Stomach smooth muscle (tissue), 2 donors: ENCODE data around the gene ANKRD12.

Experiments
- H3K27ac ChIP-seq: one replicate; pipeline ENCODE4 v1.7.0; 2013; ENCODE audit warnings: mild to moderate bottlenecking, low read length, inconsistent platforms
- H3K27me3 ChIP-seq, 2 donors: one replicate each; pipeline ENCODE4 v1.7.0; 2013; ENCODE audit warnings: low read length in 2 of 2; ENCODE audit not compliant: insufficient read depth in 2 of 2, control insufficient read depth in 1 of 2
- H3K36me3 ChIP-seq, 2 donors: one replicate each; pipeline ENCODE4 v1.7.0; 2013; ENCODE audit warnings: low read length in 2 of 2; ENCODE audit not compliant: control insufficient read depth in 2 of 2, insufficient read depth in 2 of 2
- H3K4me1 ChIP-seq: one replicate; pipeline ENCODE4 v1.7.0; 2013; ENCODE audit warnings: low read length; ENCODE audit not compliant: control insufficient read depth, insufficient read depth
- H3K4me3 ChIP-seq, 2 donors: one replicate each; pipeline ENCODE4 v1.7.0; 2013; ENCODE audit warnings: low read length in 2 of 2
- H3K9ac ChIP-seq, 2 donors: one replicate each; pipeline ENCODE4 v1.7.0; 2013; ENCODE audit warnings: low read length in 2 of 2, mild to moderate bottlenecking in 1 of 2
- H3K9me3 ChIP-seq, 2 donors: one replicate each; pipeline ENCODE4 v1.7.0; 2013; ENCODE audit warnings: low read length in 2 of 2; ENCODE audit not compliant: control insufficient read depth in 2 of 2
- donor health status: healthy.
- donor health status: Pancreatic carcinoma.

Gene ANKRD12

DNA sequence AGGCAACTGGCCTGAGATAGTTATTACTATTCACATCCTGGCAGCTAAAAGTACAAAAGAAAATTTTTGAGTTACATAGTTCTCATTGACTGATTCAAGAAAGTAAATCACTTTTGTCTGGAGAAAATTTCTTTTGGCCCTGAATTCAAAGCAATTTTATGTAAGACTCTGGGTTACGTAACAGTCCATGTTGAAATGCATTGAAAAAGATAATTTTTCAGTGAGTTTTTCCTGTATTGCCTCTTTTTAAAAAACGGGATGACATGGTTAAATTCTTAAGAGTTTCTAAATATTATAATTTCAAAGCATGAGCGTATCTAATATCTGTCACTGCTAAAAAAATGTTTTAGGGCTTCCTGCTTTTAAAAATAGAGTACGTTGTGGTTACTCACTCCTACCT, 72.7 kb downstream of the ANKRD12 start:
- Histone ChIP-seq H3K9me3 (no peaks in the 10 kb centered on the region), H3K4me1 (no peaks in the 10 kb centered on the region), H3K27ac (no peak overlapping the region), H3K9ac (no peak overlapping the region), H3K27me3 (no peaks in the 10 kb centered on the region), H3K36me3 (peaks cover 9 to 12% of the 10 kb centered on the region in 2 donors), H3K4me3 (no peak overlapping the region)

DNA sequence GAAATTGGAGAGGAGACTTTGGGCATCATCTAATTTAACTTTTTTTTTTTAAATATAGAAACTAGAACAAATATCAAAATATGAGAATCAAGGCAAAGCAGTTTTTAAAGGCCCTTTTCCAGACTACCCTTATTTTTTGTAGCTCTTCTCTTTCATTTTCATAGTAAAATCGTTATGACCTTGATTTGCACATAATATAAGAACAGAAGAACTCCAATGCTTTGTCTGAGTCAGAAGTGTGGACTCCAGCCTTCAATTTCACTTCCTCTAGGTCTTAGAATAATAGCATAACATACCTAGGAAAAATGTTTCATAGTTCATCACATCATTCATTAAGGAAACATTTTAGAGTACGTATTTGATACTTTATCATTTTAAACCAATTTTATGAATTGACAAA, 74.4 kb downstream of the ANKRD12 start:
- no peaks in the 10 kb centered on the region for H3K4me1 ChIP-seq
- no peak overlapping the region for H3K4me3 ChIP-seq
- no peak overlapping the region for H3K27ac ChIP-seq
- H3K27me3 ChIP-seq: no peaks in the 10 kb centered on the region
- H3K36me3 ChIP-seq: peaks cover 12 to 16% of the 10 kb centered on the region in 2 donors
- no peak overlapping the region for H3K9ac ChIP-seq
- no peaks in the 10 kb centered on the region for H3K9me3 ChIP-seq

DNA sequence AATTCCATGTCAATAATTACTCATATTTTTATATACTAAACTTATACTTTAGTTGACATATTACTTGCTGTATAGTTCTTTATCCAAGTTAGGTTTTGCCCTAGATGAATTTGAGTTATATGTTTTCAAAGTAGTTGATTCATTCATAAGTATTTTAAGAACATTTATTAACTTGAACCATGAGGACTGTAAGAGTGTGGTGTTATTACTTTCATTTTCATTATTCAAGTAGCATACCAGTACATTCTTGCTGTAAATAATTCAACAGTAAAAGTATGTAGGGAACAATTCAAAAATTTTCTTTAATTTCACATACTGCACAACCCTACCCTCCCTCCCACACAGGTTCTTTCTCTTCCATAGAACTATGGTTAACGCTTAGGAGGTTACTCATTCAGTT, 75.4 kb downstream of the ANKRD12 start:
- H3K4me1 ChIP-seq: no peaks in the 10 kb centered on the region
- peaks cover 12 to 16% of the 10 kb centered on the region in 2 donors for H3K36me3 ChIP-seq
- no peaks in the 10 kb centered on the region for H3K9me3 ChIP-seq
- H3K9ac ChIP-seq: no peak overlapping the region
- no peak overlapping the region for H3K27ac ChIP-seq
- H3K27me3 ChIP-seq: no peaks in the 10 kb centered on the region
- no peak overlapping the region for H3K4me3 ChIP-seq

DNA sequence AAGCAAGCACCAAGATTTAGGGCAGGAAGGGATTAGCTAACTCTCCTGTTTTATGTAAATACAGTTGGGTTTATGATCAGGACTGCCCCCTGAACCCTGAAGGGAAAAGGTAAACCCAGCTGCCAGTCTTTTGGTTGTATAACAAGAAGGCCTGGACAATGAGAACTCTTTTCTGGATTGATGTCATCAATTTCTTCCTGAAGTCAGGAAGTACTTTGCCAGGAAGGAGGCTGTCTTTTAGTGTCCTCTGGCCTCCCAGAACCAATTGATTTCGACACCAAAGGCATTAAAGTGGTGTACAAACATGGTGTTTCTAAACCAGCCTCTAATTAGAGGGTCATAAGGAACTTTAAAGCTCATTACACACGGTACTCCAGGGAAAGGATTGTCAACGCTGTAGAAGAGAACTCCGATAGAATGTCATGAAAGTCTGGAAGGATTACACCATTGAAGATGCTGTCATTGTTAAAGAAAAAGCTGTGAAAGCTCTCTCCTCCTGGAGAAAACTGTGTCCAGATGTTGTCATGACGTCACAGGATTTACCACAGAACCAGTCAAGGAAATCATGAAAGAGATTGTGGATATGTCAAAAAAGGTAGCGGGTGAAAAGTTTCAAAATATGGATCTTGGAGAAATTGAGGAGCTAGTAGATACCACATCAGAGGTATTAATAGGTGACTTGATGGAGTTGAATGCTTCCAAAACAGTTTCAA, 78.8 kb downstream of the ANKRD12 start:
- Histone ChIP-seq H3K36me3 (peaks cover 15 to 16% of the 10 kb centered on the region in 2 donors), H3K9ac (no peak overlapping the region), H3K9me3 (no peaks in the 10 kb centered on the region), H3K27me3 (no peaks in the 10 kb centered on the region), H3K4me1 (no peaks in the 10 kb centered on the region), H3K27ac (no peak overlapping the region), H3K4me3 (no peak overlapping the region)

DNA sequence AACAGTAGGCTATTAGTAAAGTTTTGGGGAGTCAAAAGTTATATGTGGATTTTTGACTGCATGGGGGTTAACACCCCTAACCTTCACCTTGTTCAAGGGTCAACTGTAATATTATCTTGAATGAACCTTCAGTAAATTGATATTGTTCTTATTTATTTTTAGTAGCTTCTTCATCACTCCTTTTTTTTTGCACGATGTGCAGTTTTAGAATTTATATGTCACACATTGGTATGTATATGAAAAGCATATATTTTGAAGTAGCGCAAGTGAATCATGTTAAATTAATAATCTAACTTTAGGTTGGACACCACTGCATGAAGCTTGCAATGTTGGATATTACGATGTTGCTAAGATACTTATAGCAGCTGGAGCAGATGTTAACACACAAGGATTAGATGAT, 79.9 kb downstream of the ANKRD12 start:
- H3K27me3 ChIP-seq: no peaks in the 10 kb centered on the region
- H3K4me1 ChIP-seq: no peaks in the 10 kb centered on the region
- H3K4me3 ChIP-seq: no peak overlapping the region
- H3K9me3 ChIP-seq: no peaks in the 10 kb centered on the region
- H3K9ac ChIP-seq: no peak overlapping the region
- no peak overlapping the region for H3K27ac ChIP-seq
- peaks cover 15 to 20% of the 10 kb centered on the region in 2 donors for H3K36me3 ChIP-seq

DNA sequence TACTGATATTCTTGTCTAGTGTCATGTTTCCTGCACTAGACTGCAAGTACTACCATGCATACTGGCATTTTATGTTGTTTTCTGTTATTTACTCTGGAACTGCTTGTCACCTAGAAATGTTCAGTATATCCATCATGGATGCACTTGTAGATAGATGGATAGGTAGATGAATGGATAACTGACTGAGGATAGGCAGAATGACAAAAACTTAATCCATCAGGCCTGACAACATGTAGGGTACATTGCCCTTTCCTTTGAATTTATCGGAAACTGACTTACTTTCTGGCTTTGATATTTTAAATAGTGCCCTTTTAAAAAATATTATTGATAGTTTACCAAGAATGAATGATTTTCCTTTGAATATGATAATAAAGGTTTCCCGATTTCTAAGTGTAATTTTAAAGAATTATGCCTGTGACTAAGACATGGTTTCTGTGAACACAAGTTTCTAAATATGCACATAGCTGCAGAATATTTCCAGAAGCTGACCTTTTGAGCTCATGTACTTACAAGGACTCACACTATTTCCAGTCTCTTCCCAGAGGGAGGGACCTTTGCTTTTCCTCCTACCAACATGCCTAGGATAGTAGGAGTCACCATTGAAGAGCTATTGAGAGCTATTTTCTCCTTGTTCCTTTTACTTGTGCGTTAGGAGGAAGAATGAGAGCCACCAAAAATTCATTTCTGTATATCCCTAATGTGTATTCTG, 81.3 kb downstream of the ANKRD12 start:
- Histone ChIP-seq H3K27ac (no peak overlapping the region), H3K9me3 (no peaks in the 10 kb centered on the region), H3K4me1 (no peaks in the 10 kb centered on the region), H3K4me3 (no peak overlapping the region), H3K9ac (no peak overlapping the region), H3K27me3 (no peaks in the 10 kb centered on the region), H3K36me3 (peaks cover 12 to 28% of the 10 kb centered on the region in 2 donors)

DNA sequence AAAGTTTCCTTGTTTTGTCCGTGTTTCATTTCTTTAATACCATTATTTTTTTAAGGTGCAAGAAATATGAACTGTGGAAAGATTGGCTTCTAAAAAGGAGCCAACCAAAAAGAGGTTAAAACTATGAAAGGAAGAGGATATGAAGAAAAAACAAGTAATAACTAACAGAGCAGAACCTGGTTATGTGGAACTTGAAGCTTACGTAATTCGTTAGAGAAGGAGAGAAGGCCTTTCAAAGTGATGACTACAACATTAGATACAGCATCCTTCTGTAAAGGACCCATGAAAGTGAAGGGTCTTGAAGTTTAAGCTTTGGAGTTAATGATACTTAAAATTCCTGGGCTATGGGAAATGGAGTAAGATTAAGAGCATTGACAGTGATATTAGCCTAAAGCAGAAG, 84.5 kb downstream of the ANKRD12 start:
- no peaks in the 10 kb centered on the region for H3K27me3 ChIP-seq
- no peaks in the 10 kb centered on the region for H3K9me3 ChIP-seq
- no peak overlapping the region for H3K27ac ChIP-seq
- H3K4me1 ChIP-seq: no peaks in the 10 kb centered on the region
- H3K4me3 ChIP-seq: no peak overlapping the region
- H3K36me3 ChIP-seq: peaks cover 5 to 15% of the 10 kb centered on the region in 2 donors
- H3K9ac ChIP-seq: no peak overlapping the region

DNA sequence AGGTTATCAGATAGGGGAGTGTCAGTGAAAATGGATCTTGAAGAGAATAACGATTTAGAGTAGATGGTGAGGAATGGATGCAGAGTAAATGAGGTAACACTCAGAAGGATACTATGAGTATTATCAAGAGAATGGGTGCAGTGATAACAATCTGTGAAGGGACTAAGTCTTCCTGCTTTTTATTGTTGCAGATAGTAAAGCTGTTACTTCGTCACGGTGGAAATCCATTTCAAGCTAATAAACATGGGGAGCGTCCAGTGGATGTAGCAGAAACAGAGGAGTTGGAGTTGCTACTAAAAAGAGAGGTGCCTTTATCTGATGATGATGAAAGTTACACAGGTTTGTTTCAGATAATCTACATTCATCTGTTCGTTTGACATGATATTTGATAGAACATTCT, 85.1 kb downstream of the ANKRD12 start:
- Histone ChIP-seq H3K4me3 (no peak overlapping the region), H3K9me3 (no peaks in the 10 kb centered on the region), H3K4me1 (no peaks in the 10 kb centered on the region), H3K9ac (no peak overlapping the region), H3K36me3 (peaks cover 8 to 20% of the 10 kb centered on the region in 2 donors), H3K27me3 (no peaks in the 10 kb centered on the region), H3K27ac (no peak overlapping the region)

DNA sequence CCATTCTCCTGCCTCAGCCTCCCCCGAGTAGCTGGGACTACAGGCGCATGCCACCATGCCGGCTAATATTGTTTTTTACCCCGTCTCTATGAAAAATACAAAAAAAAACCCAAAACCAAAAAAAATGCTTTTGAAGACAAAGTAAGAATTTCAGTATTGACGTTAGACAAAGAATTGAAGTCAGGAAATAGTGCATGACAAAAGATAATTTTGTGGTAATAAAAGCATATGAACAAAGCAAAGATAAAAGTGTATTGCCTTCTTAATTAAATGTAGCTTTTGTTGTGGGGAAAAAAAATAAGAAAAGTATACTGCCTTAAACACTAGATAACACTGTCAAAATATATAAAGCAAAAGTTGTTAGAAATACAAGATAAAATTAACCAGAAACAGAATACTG, 86.8 kb downstream of the ANKRD12 start:
- Histone ChIP-seq H3K4me3 (no peak overlapping the region), H3K27ac (no peak overlapping the region), H3K4me1 (no peaks in the 10 kb centered on the region), H3K36me3 (peaks cover 8 to 29% of the 10 kb centered on the region in 2 donors), H3K9ac (no peak overlapping the region), H3K27me3 (no peaks in the 10 kb centered on the region), H3K9me3 (no peaks in the 10 kb centered on the region)

DNA sequence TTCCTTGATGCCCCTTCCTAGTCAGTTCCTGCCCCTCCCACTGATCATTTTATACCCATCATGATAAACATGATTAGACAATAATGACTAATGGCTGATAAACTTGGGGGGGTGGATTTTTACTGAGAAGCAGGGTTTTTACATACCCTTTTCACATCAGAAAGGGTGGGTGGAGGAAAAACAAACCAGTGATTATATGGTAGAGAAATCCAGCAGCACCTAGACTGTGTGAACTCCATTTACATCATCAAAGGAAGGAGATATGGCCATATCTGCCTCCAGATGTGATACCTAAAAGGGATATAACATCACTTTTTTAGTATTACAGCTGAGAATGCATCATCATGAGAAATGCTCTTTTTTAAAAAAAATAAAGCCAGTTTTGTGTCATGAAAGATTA, 89.9 kb downstream of the ANKRD12 start:
- Histone ChIP-seq H3K4me1 (no peaks in the 10 kb centered on the region), H3K36me3 (peaks cover 3 to 21% of the 10 kb centered on the region in 2 donors), H3K27me3 (no peaks in the 10 kb centered on the region), H3K9me3 (no peaks in the 10 kb centered on the region), H3K27ac (no peak overlapping the region), H3K9ac (no peak overlapping the region), H3K4me3 (no peak overlapping the region)

DNA sequence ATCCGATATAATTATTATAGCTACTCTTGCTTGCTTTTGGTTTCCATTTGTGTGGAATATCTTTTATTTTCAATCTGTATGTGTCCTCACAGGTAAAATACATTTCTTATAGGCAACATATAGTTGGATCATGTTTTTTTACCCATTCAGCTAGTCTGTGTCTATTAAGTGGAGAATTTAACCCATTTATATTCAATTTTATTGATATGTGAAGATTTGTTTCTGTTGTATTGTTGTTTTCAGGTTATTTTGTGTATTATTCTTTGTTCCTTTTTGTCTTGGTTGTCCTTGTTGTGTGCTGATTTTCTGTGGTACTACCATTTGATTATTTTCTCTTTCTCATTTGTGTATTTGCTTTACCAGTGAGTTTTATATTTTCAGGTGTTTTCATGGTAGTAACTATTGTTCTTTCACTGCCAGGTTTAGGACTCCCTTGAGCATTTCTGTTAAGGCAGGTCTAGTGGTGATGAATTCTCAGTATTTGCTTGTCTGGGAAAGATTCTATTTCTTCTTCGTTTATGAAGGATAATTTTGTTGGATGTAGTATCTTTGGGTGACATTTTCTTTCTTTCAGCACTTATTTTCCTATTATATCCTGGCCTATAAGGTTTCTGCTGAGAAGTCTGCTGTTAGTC, 95.4 kb downstream of the ANKRD12 start:
- Histone ChIP-seq H3K4me3 (no peak overlapping the region), H3K9ac (no peak overlapping the region), H3K27me3 (no peaks in the 10 kb centered on the region), H3K36me3 (peaks cover 9 to 27% of the 10 kb centered on the region in 2 donors), H3K9me3 (peaks cover 0 to 3% of the 10 kb centered on the region in 2 donors), H3K4me1 (no peaks in the 10 kb centered on the region), H3K27ac (no peak overlapping the region)
